ENCODE data around the gene PAQR3. TPM values are rescaled to one million over a fixed set of nuclear protein-coding genes. Genes with fewer than 3 reads are reported as not detected.
"Not testable (repeated sequence)": the region's sequence is repeated elsewhere in the genome, so short reads cannot be mapped to it uniquely, and the experiment has no call there.

PAQR3 gene
- polyA plus RNA-seq, 1 experiment = 10.4 TPM

DNA sequence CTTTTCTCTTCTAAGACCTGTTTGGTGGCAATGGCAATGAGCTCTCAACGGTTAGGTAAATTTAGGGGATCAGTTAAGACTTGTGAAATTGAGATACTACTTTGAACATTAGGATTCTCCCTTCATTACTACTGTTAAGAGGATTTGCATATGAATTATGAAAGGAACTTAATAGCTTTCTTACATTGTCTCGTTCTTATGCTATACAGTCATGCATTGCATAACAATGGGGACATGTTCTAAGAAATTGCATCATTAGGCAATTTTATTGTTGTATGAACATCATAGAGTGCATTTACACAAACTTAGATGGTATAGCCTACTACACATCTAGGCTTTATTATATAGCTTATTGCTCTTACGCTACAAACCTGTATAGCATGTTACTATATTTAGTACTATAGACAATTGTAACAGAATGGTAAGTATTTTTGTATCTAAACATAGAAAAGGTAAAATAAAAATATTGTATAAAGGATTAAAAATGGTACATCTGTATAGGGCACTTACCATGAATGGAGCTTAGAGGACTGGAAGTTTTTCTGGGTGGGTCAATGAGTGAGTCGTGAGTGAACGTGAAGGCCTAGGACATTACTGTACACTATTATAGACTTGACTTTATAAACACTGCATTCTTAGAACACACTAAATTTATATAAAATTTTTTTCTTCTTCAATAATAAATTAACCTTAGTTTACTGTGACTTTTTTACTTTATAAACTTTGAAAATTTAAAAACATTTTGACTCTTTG is 62.5 kb downstream of the PAQR3 start:
- ChIA-PET CTCF (interaction anchor here (0.6 kb wide), 1 partner anchor 36 kb away, joined by 5 read pairs; no protein-coding TSS in a partner anchor), POLR2A (no interaction called here)
- Histone ChIP-seq H3K4me3 (ENCODE audit: low read depth, low read length) (no peak overlapping the region), H3K36me3 (ENCODE audit: control insufficient read depth, insufficient read depth, low read length) (no peaks in the 10 kb centered on the region; the same call in none of the 2 replicates), H3K27me3 (ENCODE audit: control insufficient read depth, insufficient read depth, low read length) (no peaks in the 10 kb centered on the region)
- no peak for DNase-seq (ENCODE audit: low read depth)
- TF ChIP-seq CTCF (IDR thresholded peaks at IDR 0.05; ENCODE audit: insufficient read depth, low read depth, low read length) = no peak

- no peaks in the 10 kb centered on the region for H3K27me3 ChIP-seq (ENCODE audit: control insufficient read depth, insufficient read depth, low read length)
- no peak for DNase-seq (ENCODE audit: low read depth)
- no peak overlapping the region for H3K4me3 ChIP-seq (ENCODE audit: low read depth, low read length)
- POLR2A ChIA-PET = interaction anchor here (0.6 kb wide), 1 partner anchor 216 kb away, joined by 4 read pairs; no protein-coding TSS in a partner anchor
- no peak for TF ChIP-seq CTCF (IDR thresholded peaks at IDR 0.05; ENCODE audit: insufficient read depth, low read depth, low read length)
- peaks cover 2% of the 10 kb centered on the region; the same call in 1 of the 2 replicates for H3K36me3 ChIP-seq (ENCODE audit: control insufficient read depth, insufficient read depth, low read length)
- CTCF ChIA-PET = interaction anchor here (1.1 to 1.2 kb wide), 2 partner anchors 60 to 253 kb away, joined by 3 read pairs; no protein-coding TSS in a partner anchor
Observed at GRCh38 chr4:78870056-78870455, 69.2 kb downstream of the PAQR3 start.

DNA sequence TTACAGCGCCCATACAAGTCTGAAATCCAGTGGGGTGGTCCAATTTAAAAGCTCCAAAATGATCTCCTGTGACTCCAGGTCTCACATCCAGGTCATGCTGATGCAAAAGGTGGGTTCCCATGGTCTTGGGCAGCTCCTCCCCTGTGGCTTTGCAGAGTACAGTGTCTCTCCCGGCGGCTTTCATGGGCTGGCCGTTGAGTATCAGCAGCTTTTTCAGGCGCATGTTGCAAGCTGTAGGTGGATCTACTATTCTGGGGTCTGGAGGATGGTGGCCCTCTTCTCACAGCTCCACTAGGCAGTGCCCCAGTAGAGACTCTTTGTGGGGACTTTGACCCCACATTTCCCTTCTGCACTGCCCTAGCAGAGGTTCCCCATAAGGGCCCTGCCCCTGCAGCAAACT is 70.5 kb downstream of the PAQR3 start:
- H3K27me3 ChIP-seq (ENCODE audit: control insufficient read depth, insufficient read depth, low read length); POLR2A ChIA-PET; H3K36me3 ChIP-seq (ENCODE audit: control insufficient read depth, insufficient read depth, low read length); H3K4me3 ChIP-seq (ENCODE audit: low read depth, low read length); DNase-seq (ENCODE audit: low read depth): not testable (repeated sequence)
- CTCF ChIA-PET = interaction anchor here (2.9 kb wide), 1 partner anchor 255 kb away, joined by 11 read pairs; no protein-coding TSS in a partner anchor

DNA sequence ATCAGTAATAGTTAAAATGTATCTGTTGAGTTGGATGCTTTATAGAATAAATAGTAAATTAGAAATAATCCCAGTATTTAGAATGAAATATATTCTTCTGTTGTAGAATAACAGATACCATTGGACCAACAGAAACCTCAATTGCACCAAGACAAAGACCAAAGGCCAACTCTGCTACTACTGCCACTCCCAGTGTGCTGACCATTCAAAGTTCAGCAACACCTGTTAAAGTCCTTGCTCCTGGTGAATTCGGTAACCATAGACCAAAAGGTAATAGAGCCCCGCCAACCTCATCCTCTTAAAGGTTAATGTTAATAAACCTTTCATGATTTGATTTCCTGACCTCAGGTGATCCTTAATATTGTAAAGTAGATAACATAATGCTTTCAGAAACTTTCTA is 73.8 kb downstream of the PAQR3 start:
- H3K36me3 ChIP-seq (ENCODE audit: control insufficient read depth, insufficient read depth, low read length) = peaks cover 2% of the 10 kb centered on the region; the same call in 1 of the 2 replicates
- H3K27me3 ChIP-seq (ENCODE audit: control insufficient read depth, insufficient read depth, low read length) = no peaks in the 10 kb centered on the region
- no peak for DNase-seq (ENCODE audit: low read depth)
- TF ChIP-seq CTCF (IDR thresholded peaks at IDR 0.05; ENCODE audit: insufficient read depth, low read depth, low read length) = no peak
- H3K4me3 ChIP-seq (ENCODE audit: low read depth, low read length) = no peak overlapping the region
- ChIA-PET POLR2A (no interaction called here), CTCF (interaction anchor here (0.7 kb wide), 1 partner anchor 1715 kb away, joined by 4 read pairs; no protein-coding TSS in a partner anchor)

DNA sequence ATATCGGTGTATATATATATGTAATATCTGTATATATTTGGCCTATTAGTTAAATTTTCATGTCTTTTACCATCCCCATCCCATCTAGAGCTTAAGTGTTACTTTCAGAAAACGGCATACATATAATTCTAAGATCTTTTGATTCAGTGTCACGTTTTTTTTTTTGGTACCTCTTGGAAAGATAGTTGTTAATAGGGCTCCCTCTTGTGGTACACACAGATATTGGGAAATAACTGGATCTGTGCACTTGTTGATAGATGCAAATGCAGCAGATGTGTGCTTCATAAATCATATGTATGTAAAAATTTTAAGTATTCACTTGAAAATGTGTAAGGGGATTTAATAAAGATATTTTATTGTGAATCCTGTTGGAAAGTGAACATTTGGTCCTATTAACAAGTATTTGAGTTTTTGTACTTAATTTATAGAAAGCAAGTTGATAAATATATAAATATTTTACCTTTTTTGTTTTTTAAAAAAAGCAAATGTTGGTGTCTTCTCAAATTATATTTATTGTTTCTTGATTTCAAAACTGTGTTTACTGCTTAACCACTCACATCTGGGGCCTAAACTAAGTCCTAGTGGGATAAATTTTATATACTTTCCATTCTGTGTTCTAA is 74.7 kb downstream of the PAQR3 start:
- no peak overlapping the region for H3K4me3 ChIP-seq (ENCODE audit: low read depth, low read length)
- POLR2A ChIA-PET = no interaction called here
- peak; percentile 67 for TF ChIP-seq CTCF (IDR thresholded peaks at IDR 0.05; ENCODE audit: insufficient read depth, low read depth, low read length)
- H3K36me3 ChIP-seq (ENCODE audit: control insufficient read depth, insufficient read depth, low read length) = peaks cover 2% of the 10 kb centered on the region
- H3K27me3 ChIP-seq (ENCODE audit: control insufficient read depth, insufficient read depth, low read length) = no peaks in the 10 kb centered on the region
- peak; percentile 38 for DNase-seq (ENCODE audit: low read depth)
- CTCF ChIA-PET = interaction anchor here (0.7 to 2.1 kb wide), 14 partner anchors 10 to 1716 kb away, joined by 3 to 8 read pairs (median 4); no protein-coding TSS in a partner anchor

Data from BJ (cell line).